ENCODE measurements around the gene RAMP2. TPM values are rescaled to one million over a fixed set of nuclear protein-coding genes. Genes with fewer than 3 reads are reported as not detected.

RAMP2 gene
- total and polyA plus RNA-seq, 2 of the 13 experiments (the other 11 are each of a cell fraction or from before 2014, with no cell fraction given), result 1.4 to 5.2 TPM

GRCh38 chr17:42744806-42745617 lies 16.0 kb upstream of the RAMP2 start, which contains the start of gene EZH1 (continued):
- TF ChIP-seq MATR3 (CRISPR knock-in tag; IDR thresholded peaks at IDR 0.05), result no peak
- peak; percentile 93 for TF ChIP-seq ARHGAP35 (CRISPR knock-in tag; IDR thresholded peaks at IDR 0.05; ENCODE audit: borderline replicate concordance)
- TF ChIP-seq ZBTB38 (CRISPR knock-in tag; IDR thresholded peaks at IDR 0.05), result peak; percentile 95
- 0 out of 2 replicates have a peak, but pooled peaks have one; percentile 79 for TF ChIP-seq ZNF713 (CRISPR knock-in tag; IDR thresholded peaks at IDR 0.05)
- no peak for TF ChIP-seq ZKSCAN8 (CRISPR knock-in tag; IDR thresholded peaks at IDR 0.05; ENCODE audit: borderline replicate concordance)
- TF ChIP-seq FOXK2 (IDR thresholded peaks at IDR 0.05), result peak; percentile 96
- no peak for TF ChIP-seq TRIM24 (CRISPR knock-in tag; IDR thresholded peaks at IDR 0.05)
- peak; percentile 57; the same call in 1 of the 2 replicates for TF ChIP-seq NAIF1 (CRISPR knock-in tag; IDR thresholded peaks at IDR 0.05; ENCODE audit: borderline replicate concordance)
- no peak for TF ChIP-seq SCMH1 (CRISPR knock-in tag; IDR thresholded peaks at IDR 0.05; ENCODE audit: borderline replicate concordance)
- TF ChIP-seq, protein P1, sequence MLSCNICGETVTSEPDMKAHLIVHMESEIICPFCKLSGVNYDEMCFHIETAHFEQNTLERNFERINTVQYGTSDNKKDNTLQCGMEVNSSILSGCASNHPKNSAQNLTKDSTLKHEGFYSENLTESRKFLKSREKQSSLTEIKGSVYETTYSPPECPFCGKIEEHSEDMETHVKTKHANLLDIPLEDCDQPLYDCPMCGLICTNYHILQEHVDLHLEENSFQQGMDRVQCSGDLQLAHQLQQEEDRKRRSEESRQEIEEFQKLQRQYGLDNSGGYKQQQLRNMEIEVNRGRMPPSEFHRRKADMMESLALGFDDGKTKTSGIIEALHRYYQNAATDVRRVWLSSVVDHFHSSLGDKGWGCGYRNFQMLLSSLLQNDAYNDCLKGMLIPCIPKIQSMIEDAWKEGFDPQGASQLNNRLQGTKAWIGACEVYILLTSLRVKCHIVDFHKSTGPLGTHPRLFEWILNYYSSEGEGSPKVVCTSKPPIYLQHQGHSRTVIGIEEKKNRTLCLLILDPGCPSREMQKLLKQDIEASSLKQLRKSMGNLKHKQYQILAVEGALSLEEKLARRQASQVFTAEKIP (CRISPR knock-in tag; IDR thresholded peaks at IDR 0.05; ENCODE audit: borderline replicate concordance), result no peak
- TF ChIP-seq SNAI1 (CRISPR knock-in tag; IDR thresholded peaks at IDR 0.05; ENCODE audit: borderline replicate concordance), result no peak
- no peak for TF ChIP-seq KIAA2018 (CRISPR knock-in tag; IDR thresholded peaks at IDR 0.05; ENCODE audit: borderline replicate concordance)
- TF ChIP-seq ZNF616 (CRISPR knock-in tag; IDR thresholded peaks at IDR 0.05; ENCODE audit: low read depth), result 0 out of 2 replicates have a peak, but pooled peaks have one; percentile 62
- TF ChIP-seq ZNF556 (CRISPR knock-in tag; IDR thresholded peaks at IDR 0.05; ENCODE audit: borderline replicate concordance), result peak; percentile 86; the same call in 1 of the 2 replicates
- no peak for TF ChIP-seq SNRNP70 (IDR thresholded peaks at IDR 0.05; ENCODE audit: low read depth, low read length)
- 0 out of 2 replicates have a peak, but pooled peaks have one; percentile 92 for TF ChIP-seq ZBTB8A (CRISPR knock-in tag; IDR thresholded peaks at IDR 0.05; ENCODE audit: borderline replicate concordance, low read depth)
